Activated naive CD8-positive, alpha-beta T cell treated with anti-CD3 and anti-CD28 coated beads for 36 hours (primary cell): Measurements from ENCODE around the gene FAM83C. TPM values are rescaled to one million over a fixed set of nuclear protein-coding genes. Genes with fewer than 3 reads are reported as not detected.

Experiments
- total RNA-seq, 2 experiments: library from RNA; stranded (reverse); gene quantifications; one replicate each; pipeline ENCODE4 v1.2.3, GENCODE V29; 2021

FAM83C gene
- total RNA-seq, 2 experiments from 2014 or later: not detected

Other genes with a start within 250 kb of the FAM83C start
- gene TRPC4AP, start 199.6 kb downstream of the FAM83C start, total RNA-seq: 10 to 100 TPM; 39.6 to 43.1 TPM
- 10 to 100 TPM; 15.3 to 15.9 TPM for gene EDEM2, start 145.1 kb downstream of the FAM83C start, total RNA-seq
- gene PROCR, start 120.4 kb downstream of the FAM83C start, total RNA-seq: 1 to 10 TPM; 4.4 to 4.5 TPM
- gene MMP24, start 65.7 kb downstream of the FAM83C start, total RNA-seq: not detected
- 10 to 100 TPM; 27.2 to 27.4 TPM for gene MMP24OS, start 14.3 kb downstream of the FAM83C start, total RNA-seq
- 100 to 1,000 TPM; 172 to 179 TPM for gene EIF6, start 7.7 kb downstream of the FAM83C start, total RNA-seq
- 10 to 100 TPM; 60.3 to 62.8 TPM for gene UQCC1, start 119.5 kb upstream of the FAM83C start, total RNA-seq
- gene GDF5, start 145.8 kb upstream of the FAM83C start, total RNA-seq: not detected
- 10 to 100 TPM; 48.8 to 55.5 TPM for gene CEP250, start 163.2 kb upstream of the FAM83C start, total RNA-seq
- not detected for gene C20orf173, start 237.2 kb upstream of the FAM83C start, total RNA-seq
- gene ERGIC3, start 249.7 kb upstream of the FAM83C start, total RNA-seq: 100 to 1,000 TPM; 105 to 107 TPM